NT2/D1 (cell line): ENCODE results near the gene SERINC2.
"Not testable (repeated sequence)": the region's sequence is repeated elsewhere in the genome, so short reads cannot be mapped to it uniquely, and the experiment has no call there.

Experiments
- DNase-seq: peaks from one replicate; pipeline ENCODE4 v3.0.0-alpha.2; 2011; ENCODE audit warnings: low read depth, low spot score
- H3K27me3 ChIP-seq: 2 replicates; pipeline ENCODE4 v1.6.0; 2011; ENCODE audit warnings: mild to moderate bottlenecking; ENCODE audit not compliant: insufficient read length, insufficient read depth
- H3K36me3 ChIP-seq: 2 replicates; pipeline ENCODE4 v1.6.1; 2011; ENCODE audit warnings: mild to moderate bottlenecking, low read length, mixed read lengths; ENCODE audit not compliant: insufficient read depth, insufficient read length
- H3K4me1 ChIP-seq: 2 replicates; pipeline ENCODE4 v1.5.1; 2011; ENCODE audit not compliant: insufficient read depth, insufficient read length
- H3K4me3 ChIP-seq: 2 replicates; pipeline ENCODE4 v1.5.1; 2011; ENCODE audit warnings: low read depth; ENCODE audit not compliant: insufficient read length
- H3K9ac ChIP-seq: 2 replicates; pipeline ENCODE4 v1.6.0; 2011; ENCODE audit warnings: low read depth; ENCODE audit not compliant: insufficient read length
- H3K9me3 ChIP-seq: 2 replicates; pipeline ENCODE4 v1.5.1; 2011; ENCODE audit warnings: mild to moderate bottlenecking, low read length; ENCODE audit not compliant: insufficient read depth
- SUZ12 ChIP-seq: IDR thresholded peaks from 2 replicates; pipeline ENCODE4 v1.6.1; 2011; ENCODE audit not compliant: insufficient read length, insufficient read depth; ENCODE audit errors: extremely low read depth
- YY1 ChIP-seq: IDR thresholded peaks from 2 replicates; pipeline ENCODE4 v1.6.1; 2011; ENCODE audit not compliant: insufficient read length, insufficient read depth
- ZNF274 ChIP-seq: IDR thresholded peaks from 2 replicates; pipeline ENCODE4 v1.6.1; 2011; ENCODE audit warnings: mild to moderate bottlenecking, low read depth, low read length

SERINC2 gene

DNA sequence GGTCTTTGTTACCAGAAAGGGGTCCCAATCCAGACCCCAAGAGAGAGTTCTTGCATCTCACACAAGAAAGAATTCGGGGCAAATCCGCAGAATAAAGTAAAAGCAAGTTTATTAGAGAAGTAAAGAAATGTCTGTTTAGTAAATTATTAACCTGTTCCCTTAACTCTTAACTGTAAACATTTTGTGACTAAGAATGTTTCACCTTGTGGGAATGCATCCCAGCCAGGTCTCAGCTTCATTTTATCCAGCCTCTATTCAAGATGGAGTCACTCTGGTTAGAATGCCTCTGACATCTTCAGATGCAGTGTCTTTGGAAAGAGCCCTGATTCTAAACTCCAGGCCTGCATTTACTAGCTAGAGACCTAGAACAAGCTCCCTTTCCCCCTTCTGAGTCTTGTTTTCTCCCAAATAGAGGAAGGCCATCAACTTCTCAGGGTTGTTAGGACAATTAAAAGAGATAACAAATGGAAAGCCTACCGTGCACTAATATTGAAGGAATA lies 35.6 kb upstream of the SERINC2 start:
- peaks cover 17% of the 10 kb centered on the region for H3K4me1 ChIP-seq
- H3K4me3 ChIP-seq, result no peak overlapping the region
- no peak overlapping the region for H3K9ac ChIP-seq
- TF ChIP-seq YY1 (no peak), SUZ12 (no peak), ZNF274 (no peak)
- H3K27me3 ChIP-seq, result no peaks in the 10 kb centered on the region
- H3K36me3 ChIP-seq, result no peaks in the 10 kb centered on the region
- no peak for DNase-seq
- H3K9me3 ChIP-seq, result no peaks in the 10 kb centered on the region

DNA sequence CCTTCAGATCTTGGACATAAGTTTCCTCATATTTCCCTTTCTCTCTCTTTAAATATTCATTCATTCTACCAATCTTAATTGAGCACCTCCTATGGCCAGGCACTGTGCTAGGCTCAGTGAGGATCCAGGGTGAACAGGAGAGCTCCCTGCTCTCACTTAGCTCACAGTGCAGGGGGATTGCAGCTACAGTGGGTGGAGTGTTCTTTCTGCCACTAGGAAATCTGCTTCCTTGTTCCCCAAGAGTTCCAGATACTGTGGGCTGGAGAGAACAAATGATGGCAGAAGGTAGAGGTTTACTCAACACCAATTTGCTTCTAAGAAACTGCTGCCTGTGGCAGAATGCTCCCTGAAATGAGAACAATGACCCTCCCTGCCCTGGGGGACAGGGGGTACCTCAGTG lies 35.0 kb upstream of the SERINC2 start:
- H3K4me1 ChIP-seq, result peaks cover 14% of the 10 kb centered on the region
- no peak for DNase-seq
- TF ChIP-seq YY1 (no peak), SUZ12 (no peak), ZNF274 (no peak)
- no peak overlapping the region for H3K9ac ChIP-seq
- no peak overlapping the region for H3K4me3 ChIP-seq
- H3K36me3 ChIP-seq, result no peaks in the 10 kb centered on the region
- H3K27me3 ChIP-seq, result no peaks in the 10 kb centered on the region
- no peaks in the 10 kb centered on the region for H3K9me3 ChIP-seq

DNA sequence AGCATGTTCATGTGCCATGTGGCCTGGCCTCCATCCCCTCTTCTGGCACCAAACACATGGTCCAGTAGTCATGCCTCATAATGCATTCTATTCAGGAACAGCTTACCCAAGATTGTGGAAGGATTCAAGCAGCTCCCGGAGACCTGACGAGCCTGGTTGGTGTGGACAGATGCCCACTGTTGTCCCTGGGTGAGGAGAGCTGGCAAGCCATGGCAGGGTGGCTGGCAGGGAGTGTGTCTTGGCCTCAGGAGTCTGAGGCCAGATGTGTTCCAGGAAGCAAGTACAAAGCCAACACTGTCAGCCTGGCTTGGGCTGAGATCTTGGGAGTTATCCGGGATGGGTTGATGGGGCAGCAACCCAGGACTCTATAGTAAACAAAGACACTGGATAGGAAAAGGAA lies 32.8 kb upstream of the SERINC2 start:
- Histone ChIP-seq H3K36me3 (no peaks in the 10 kb centered on the region), H3K9ac (no peak overlapping the region), H3K4me3 (no peak overlapping the region), H3K27me3 (no peaks in the 10 kb centered on the region), H3K4me1 (peaks cover 10% of the 10 kb centered on the region), H3K9me3 (no peaks in the 10 kb centered on the region)
- no peak for DNase-seq
- TF ChIP-seq YY1 (no peak), ZNF274 (no peak), SUZ12 (no peak)

DNA sequence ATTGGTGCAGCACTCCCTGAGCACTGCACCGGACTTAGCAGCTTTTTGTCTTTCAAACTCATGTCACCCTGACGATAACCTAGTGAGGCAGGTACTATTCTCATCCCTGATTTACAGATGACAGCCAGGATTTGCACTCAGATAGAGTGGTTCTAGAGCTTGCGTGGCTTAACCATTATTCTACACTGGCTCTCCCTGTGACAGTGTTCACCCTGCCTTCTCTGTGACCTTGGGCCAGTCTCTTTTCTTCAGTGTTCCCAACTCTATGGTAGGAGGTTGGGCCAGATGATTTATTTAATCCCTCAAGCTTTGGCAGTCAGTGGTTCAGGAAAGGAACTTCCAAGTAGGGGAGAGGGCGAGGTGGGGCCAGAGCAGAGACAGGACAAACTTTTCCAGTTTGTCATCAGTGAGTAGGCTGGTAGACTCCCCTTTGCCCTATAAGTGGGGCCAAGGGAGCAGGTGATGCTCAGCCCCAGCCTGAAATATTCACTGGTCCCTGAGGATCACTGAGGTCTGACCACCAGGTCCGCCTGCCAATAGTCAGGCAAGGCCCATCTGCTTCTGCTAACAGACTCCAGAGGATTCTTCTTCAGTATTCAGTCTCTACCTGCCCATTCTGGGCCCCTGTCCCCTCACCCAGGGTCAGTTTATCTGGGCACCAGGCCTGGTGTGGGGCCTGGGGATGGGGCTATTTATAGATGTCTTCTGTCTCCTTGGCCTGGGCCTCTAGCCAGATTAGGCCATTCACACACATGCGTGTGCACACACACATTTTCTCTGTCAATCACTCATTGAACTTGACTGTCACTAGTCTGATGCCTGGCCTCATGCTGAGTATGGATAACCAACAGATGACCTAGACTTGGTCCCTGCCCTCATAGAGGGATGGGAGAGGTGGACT lies 31.4 kb upstream of the SERINC2 start:
- H3K27me3 ChIP-seq, result no peaks in the 10 kb centered on the region
- H3K4me3 ChIP-seq, result no peak overlapping the region
- H3K36me3 ChIP-seq, result no peaks in the 10 kb centered on the region
- DNase-seq, result no peak
- TF ChIP-seq SUZ12 (no peak), ZNF274 (no peak), YY1 (no peak)
- H3K4me1 ChIP-seq, result peaks cover 6% of the 10 kb centered on the region
- no peak overlapping the region for H3K9ac ChIP-seq
- H3K9me3 ChIP-seq, result no peaks in the 10 kb centered on the region

DNA sequence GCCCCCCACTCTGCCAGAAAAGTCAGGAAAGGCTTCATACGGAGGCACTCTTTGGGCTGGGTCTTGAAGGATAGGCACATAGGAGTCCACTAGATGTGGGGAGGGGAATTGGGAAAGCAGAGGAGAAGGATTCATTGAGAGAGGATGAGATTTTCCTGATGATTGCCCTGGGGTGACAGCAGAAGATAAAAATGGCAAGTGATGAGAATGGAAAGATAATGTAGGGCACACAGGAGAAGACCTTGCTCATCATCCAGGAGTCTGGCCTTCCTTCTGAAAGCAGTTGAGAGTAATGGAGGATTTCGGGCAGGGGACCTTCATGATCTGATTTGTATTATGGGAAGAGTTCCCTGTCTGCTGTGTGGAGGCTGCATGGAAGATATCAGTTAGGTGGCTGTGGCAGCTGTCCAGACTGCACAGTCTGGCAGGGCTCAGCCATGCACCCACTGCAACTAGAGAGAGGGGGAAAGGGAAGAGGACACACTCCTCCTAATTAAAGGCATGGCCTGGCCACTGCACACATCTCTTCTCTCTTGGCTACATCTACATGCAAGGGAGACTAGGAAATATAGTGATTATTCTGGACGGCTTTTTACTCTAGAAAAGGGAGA lies 30.5 kb upstream of the SERINC2 start:
- no peaks in the 10 kb centered on the region for H3K27me3 ChIP-seq
- DNase-seq, result no peak
- no peaks in the 10 kb centered on the region for H3K36me3 ChIP-seq
- H3K9me3 ChIP-seq, result no peaks in the 10 kb centered on the region
- peaks cover 3% of the 10 kb centered on the region for H3K4me1 ChIP-seq
- no peak overlapping the region for H3K9ac ChIP-seq
- TF ChIP-seq YY1 (no peak), ZNF274 (no peak), SUZ12 (no peak)
- H3K4me3 ChIP-seq, result no peak overlapping the region

DNA sequence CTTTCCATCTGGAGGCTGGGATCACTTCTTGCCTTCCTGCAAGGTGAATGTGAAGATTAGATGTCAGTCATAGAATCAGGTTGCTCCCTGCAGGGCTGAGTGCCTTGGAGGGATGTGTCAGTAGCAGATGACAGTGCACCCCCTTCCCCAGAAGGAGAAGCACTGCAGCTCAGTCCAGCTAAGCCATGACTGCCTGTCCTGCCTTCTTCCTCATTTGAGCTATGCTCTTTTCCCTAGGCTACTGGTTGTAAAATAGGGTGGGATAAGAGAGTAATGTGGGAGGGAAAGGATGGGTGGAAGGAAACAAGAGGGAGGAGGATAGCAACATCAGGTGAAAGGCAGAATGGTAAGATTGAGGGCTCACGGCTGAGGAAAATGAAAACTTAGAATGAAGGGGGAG lies 29.0 kb upstream of the SERINC2 start:
- Histone ChIP-seq H3K27me3 (no peaks in the 10 kb centered on the region), H3K36me3 (no peaks in the 10 kb centered on the region), H3K4me1 (peaks cover 5% of the 10 kb centered on the region), H3K9me3 (no peaks in the 10 kb centered on the region), H3K4me3 (no peak overlapping the region), H3K9ac (no peak overlapping the region)
- DNase-seq, result no peak
- TF ChIP-seq SUZ12 (no peak), ZNF274 (no peak), YY1 (no peak)

DNA sequence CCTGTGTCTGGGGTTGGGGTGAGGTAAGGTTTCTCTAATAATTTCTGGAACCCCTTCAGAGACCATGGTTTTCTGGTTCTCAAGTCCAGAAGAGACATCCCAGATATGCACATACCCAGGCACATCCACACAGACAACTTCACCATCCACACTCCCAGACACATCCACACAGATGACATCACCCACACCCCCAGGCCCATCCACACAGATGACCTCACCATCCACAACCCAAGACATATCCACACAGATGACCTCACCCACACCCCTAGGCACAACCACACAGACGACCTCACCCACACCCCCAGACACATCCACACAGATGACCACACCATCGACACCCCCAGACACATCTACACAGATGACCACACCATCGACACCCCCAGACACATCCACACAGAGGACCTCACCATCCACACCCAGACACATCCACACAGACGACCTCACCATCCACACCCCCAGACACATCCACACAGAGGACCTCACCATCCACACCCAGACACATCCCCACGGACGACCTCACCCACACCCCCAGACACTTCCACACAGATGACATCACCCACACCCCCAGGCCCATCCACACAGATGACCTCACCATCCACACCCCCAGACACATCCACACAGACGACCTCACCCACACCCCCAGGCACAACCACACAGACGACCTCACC lies 26.3 kb upstream of the SERINC2 start:
- H3K4me1 ChIP-seq, H3K36me3 ChIP-seq, H3K4me3 ChIP-seq, H3K9ac ChIP-seq, H3K9me3 ChIP-seq, H3K27me3 ChIP-seq, DNase-seq: not testable (repeated sequence)
